Suprapubic skin (tissue), 4 donors: ENCODE measurements around the gene BDKRB1.

ENCODE experiments used
- EP300 ChIP-seq: sonication (generic); formaldehyde crosslinking; IDR thresholded peaks from one replicate; pipeline ENCODE4 v1.6.1; 2017; ENCODE audit warnings: antibody characterized with exemption
- POLR2AphosphoS5 ChIP-seq, 3 donors: sonication (generic); formaldehyde crosslinking; IDR thresholded peaks; one replicate each; pipeline ENCODE4 v1.6.1; 2017; ENCODE audit warnings: antibody characterized with exemption in 3 of 3
- TF ChIP-seq, protein P1 (sequence below), 2 donors: fragments of 200-600 bp in 1 of 2; fragments of 450-650 bp in 1 of 2; sonication (generic) in 1 of 2; IDR thresholded peaks; one replicate each; pipeline ENCODE4 v1.5.1; 2016 to 2019; ENCODE audit warnings: antibody characterized with exemption in 2 of 2, mild to moderate bottlenecking in 1 of 2, moderate library complexity in 1 of 2

DNA sequence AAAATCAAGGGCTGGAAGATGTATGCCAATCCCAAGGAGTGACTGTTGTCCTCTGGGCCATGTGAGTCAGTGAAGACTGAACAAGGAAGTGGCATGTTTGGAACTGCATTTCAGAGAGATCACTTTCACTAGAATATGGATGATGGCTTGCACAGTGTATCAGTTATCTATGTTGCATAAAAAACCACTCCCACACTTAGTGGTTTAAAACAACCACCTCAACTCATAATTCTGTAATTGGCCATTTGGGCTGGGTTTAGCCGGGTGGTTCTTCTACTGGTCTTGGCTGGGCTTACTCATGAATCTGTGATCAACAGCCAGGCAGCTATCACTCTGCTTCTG, 15.4 kb downstream of the BDKRB1 start:
- TF ChIP-seq, protein P1, sequence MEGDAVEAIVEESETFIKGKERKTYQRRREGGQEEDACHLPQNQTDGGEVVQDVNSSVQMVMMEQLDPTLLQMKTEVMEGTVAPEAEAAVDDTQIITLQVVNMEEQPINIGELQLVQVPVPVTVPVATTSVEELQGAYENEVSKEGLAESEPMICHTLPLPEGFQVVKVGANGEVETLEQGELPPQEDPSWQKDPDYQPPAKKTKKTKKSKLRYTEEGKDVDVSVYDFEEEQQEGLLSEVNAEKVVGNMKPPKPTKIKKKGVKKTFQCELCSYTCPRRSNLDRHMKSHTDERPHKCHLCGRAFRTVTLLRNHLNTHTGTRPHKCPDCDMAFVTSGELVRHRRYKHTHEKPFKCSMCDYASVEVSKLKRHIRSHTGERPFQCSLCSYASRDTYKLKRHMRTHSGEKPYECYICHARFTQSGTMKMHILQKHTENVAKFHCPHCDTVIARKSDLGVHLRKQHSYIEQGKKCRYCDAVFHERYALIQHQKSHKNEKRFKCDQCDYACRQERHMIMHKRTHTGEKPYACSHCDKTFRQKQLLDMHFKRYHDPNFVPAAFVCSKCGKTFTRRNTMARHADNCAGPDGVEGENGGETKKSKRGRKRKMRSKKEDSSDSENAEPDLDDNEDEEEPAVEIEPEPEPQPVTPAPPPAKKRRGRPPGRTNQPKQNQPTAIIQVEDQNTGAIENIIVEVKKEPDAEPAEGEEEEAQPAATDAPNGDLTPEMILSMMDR (IDR thresholded peaks at IDR 0.05) = no peak
- TF ChIP-seq EP300 (no peak), POLR2AphosphoS5 (IDR thresholded peaks at IDR 0.05) (no peak)
